ENCODE results near the gene RASGRF1. TPM values are rescaled to one million over a fixed set of nuclear protein-coding genes. Genes with fewer than 3 reads are reported as not detected.

The RASGRF1 gene
- polyA plus RNA-seq, 1 donor from 2014 or later, result 11.0 TPM

GRCh38 chr15:78938658-78939488 lies 151.7 kb downstream of the RASGRF1 start:
- Histone ChIP-seq H3K9ac (ENCODE audit: low read length) (no peak overlapping the region), H3K27me3 (ENCODE audit: insufficient read depth, low read depth, low read length) (peaks cover 3% of the 10 kb centered on the region)

More at GRCh38 chr15:78938658-78939488, 151.7 kb downstream of the RASGRF1 start:
- no peak overlapping the region for H3K4me3 ChIP-seq (ENCODE audit: low read length)
- no peaks in the 10 kb centered on the region for H3K9me3 ChIP-seq (ENCODE audit: low read length)
- H3K79me2 ChIP-seq (replicated peaks; ENCODE audit: insufficient read depth, low read length), result no peaks in the 10 kb centered on the region
- no peak overlapping the region for H2AFZ ChIP-seq (ENCODE audit: low read depth, low read length)
- no peaks in the 10 kb centered on the region for H3F3A ChIP-seq (ENCODE audit: insufficient read depth, low read length, poor library complexity, severe bottlenecking)
- H3K27ac ChIP-seq (ENCODE audit: low read length), result no peak overlapping the region
- H3K4me2 ChIP-seq (ENCODE audit: low read length), result no peak overlapping the region
- no peaks in the 10 kb centered on the region for H4K20me1 ChIP-seq (ENCODE audit: insufficient read depth)
- no peaks in the 10 kb centered on the region for H3K36me3 ChIP-seq (ENCODE audit: insufficient read depth, low read length)
- H3K9me2 ChIP-seq (ENCODE audit: insufficient read depth, low read length), result no peaks in the 10 kb centered on the region
- TF ChIP-seq MXI1 (conservative IDR thresholded peaks at IDR 0.05; ENCODE audit: poor library complexity, severe bottlenecking), result no peak
- TF ChIP-seq RAD21 (conservative IDR thresholded peaks at IDR 0.05), result no peak
- no peak for TF ChIP-seq EP300 (conservative IDR thresholded peaks at IDR 0.05; ENCODE audit: poor library complexity, severe bottlenecking)
- TF ChIP-seq EZH2 (IDR thresholded peaks at IDR 0.05; ENCODE audit: borderline replicate concordance, insufficient read depth, low read length, poor library complexity, severe bottlenecking), result no peak
- TF ChIP-seq SMC3 (conservative IDR thresholded peaks at IDR 0.05; ENCODE audit: poor library complexity), result no peak
- TF ChIP-seq POLR2AphosphoS5 (IDR thresholded peaks at IDR 0.05), result no peak
- no peak for TF ChIP-seq TAF1 (IDR thresholded peaks at IDR 0.05; ENCODE audit: low read depth)
- no peak for TF ChIP-seq CTCF (IDR thresholded peaks at IDR 0.05; ENCODE audit: poor library complexity, severe bottlenecking)
- TF ChIP-seq REST (IDR thresholded peaks at IDR 0.05; ENCODE audit: borderline replicate concordance), result no peak

Data from neural cell (in vitro differentiated cells).